Thyroid gland (tissue), 4 donors: ENCODE measurements around the gene LARGE2.

ENCODE experiments used
- CTCF ChIP-seq, 6 experiments: fragments of 200-600 bp in 3 of 6; fragments of 450-650 bp in 3 of 6; sonication (generic) in 3 of 6; IDR thresholded peaks; one replicate each; pipeline ENCODE4 v1.5.1; 2016 to 2019; ENCODE audit warnings: antibody characterized with exemption in 6 of 6, mild to moderate bottlenecking in 2 of 6, inconsistent platforms in 1 of 6, moderate library complexity in 1 of 6
- POLR2A ChIP-seq, 2 donors: fragments of 450-650 bp; IDR thresholded peaks; one replicate each; pipeline ENCODE4 v1.6.1; 2017; ENCODE audit warnings: antibody characterized with exemption in 2 of 2, mild to moderate bottlenecking in 2 of 2, moderate library complexity in 1 of 2

- TF ChIP-seq CTCF (IDR thresholded peaks at IDR 0.05) (no peak), POLR2A (IDR thresholded peaks at IDR 0.05) (no peak)
Observed at GRCh38 chr11:45917286-45917622, 5.2 kb upstream of the LARGE2 start.
